WTC11 (cell line): ENCODE data around the gene ANKMY1. TPM values are rescaled to one million over a fixed set of nuclear protein-coding genes. Genes with fewer than 3 reads are reported as not detected.

Experiments used
- ATAC-seq: fragments of 200-7000 bp; cut with Tn5 transposase; 2 replicates; pipeline ENCODE4 v1.10.0; 2021; ENCODE audit warnings: mild to moderate bottlenecking, moderate library complexity
- CTCF ChIA-PET: fragments of 300-600 bp; sonication (Branson Sonifier 250); formaldehyde crosslinking; loops from one replicate; lab custom pipeline; 2021; ENCODE audit warnings: antibody characterized with exemption; lab: Charles Lee
- POLR2A ChIA-PET: fragments of 350-600 bp; sonication (Branson Sonifier 250); formaldehyde crosslinking; loops from one replicate; lab custom pipeline; 2021; ENCODE audit warnings: antibody characterized with exemption; lab: Charles Lee
- DNase-seq: peaks from one replicate; pipeline ENCODE4 v3.0.0; 2021; ENCODE audit warnings: low spot score
- H3K27ac Mint-ChIP-seq: 2 replicates; pipeline ENCODE4 v1.8.0; 2021; ENCODE audit warnings: mixed read lengths
- H3K27me3 Mint-ChIP-seq: 2 replicates; pipeline ENCODE4 v1.8.0; 2021; ENCODE audit warnings: low read depth, mild to moderate bottlenecking, moderate library complexity, mixed read lengths
- H3K36me3 Mint-ChIP-seq: 2 replicates; pipeline ENCODE4 v1.8.0; 2021; ENCODE audit warnings: mixed read lengths
- H3K4me1 Mint-ChIP-seq: 2 replicates; pipeline ENCODE4 v1.8.0; 2022; ENCODE audit warnings: mixed read lengths
- H3K4me3 Mint-ChIP-seq: 2 replicates; pipeline ENCODE4 v1.8.0; 2021; ENCODE audit warnings: mild to moderate bottlenecking, moderate library complexity, mixed read lengths
- H3K9me3 Mint-ChIP-seq: 2 replicates; pipeline ENCODE4 v1.8.0; 2021; ENCODE audit warnings: mixed read lengths
- ATF2 ChIP-seq: sonication (generic); formaldehyde crosslinking; IDR thresholded peaks from 2 replicates; pipeline ENCODE4 v1.8.1; 2022; ENCODE audit warnings: low read depth, missing genetic modification reagents, borderline replicate concordance
- ATF3 ChIP-seq: sonication (generic); formaldehyde crosslinking; conservative IDR thresholded peaks from 2 replicates; pipeline ENCODE4 v1.8.1; 2022; ENCODE audit warnings: mild to moderate bottlenecking, missing genetic modification reagents
- CREM ChIP-seq: sonication (generic); formaldehyde crosslinking; IDR thresholded peaks from 2 replicates; pipeline ENCODE4 v1.8.1; 2022; ENCODE audit warnings: mild to moderate bottlenecking, missing genetic modification reagents, moderate library complexity
- E2F5 ChIP-seq: sonication (generic); formaldehyde crosslinking; IDR thresholded peaks from 2 replicates; pipeline ENCODE4 v1.8.1; 2022; ENCODE audit warnings: mild to moderate bottlenecking, moderate library complexity, missing genetic modification reagents
- FOXP1 ChIP-seq: sonication (generic); formaldehyde crosslinking; IDR thresholded peaks from 2 replicates; pipeline ENCODE4 v1.8.0; 2022; ENCODE audit warnings: missing genetic modification reagents, mild to moderate bottlenecking, moderate library complexity, borderline replicate concordance
- GTF2I ChIP-seq: fragments of 250-450 bp; sonication (Bioruptor Pico); conservative IDR thresholded peaks from 2 replicates; pipeline ENCODE4 v1.4.0; 2021; ENCODE audit warnings: mild to moderate bottlenecking
- HMGA2 ChIP-seq: fragments of 250-450 bp; sonication (Bioruptor Pico); IDR thresholded peaks from 2 replicates; pipeline ENCODE4 v1.4.0; 2021; ENCODE audit warnings: mild to moderate bottlenecking, moderate library complexity
- KAT7 ChIP-seq: sonication (generic); formaldehyde crosslinking; IDR thresholded peaks from 2 replicates; pipeline ENCODE4 v1.8.1; 2023; ENCODE audit warnings: missing genetic modification reagents, mild to moderate bottlenecking, borderline replicate concordance
- NFATC4 ChIP-seq: fragments of 250-450 bp; sonication (Bioruptor Pico); IDR thresholded peaks from 2 replicates; pipeline ENCODE4 v1.9.0; 2021; ENCODE audit warnings: mild to moderate bottlenecking
- OVOL2 ChIP-seq: fragments of 250-450 bp; sonication (Bioruptor Pico); IDR thresholded peaks from 2 replicates; pipeline ENCODE4 v1.9.0; 2021; ENCODE audit warnings: mild to moderate bottlenecking, borderline replicate concordance
- SOX15 ChIP-seq: fragments of 250-450 bp; sonication (Bioruptor Pico); IDR thresholded peaks from 2 replicates; pipeline ENCODE4 v1.9.0; 2021; ENCODE audit warnings: mild to moderate bottlenecking
- TEAD1 ChIP-seq: sonication (generic); formaldehyde crosslinking; IDR thresholded peaks from 2 replicates; pipeline ENCODE4 v1.8.0; 2022; ENCODE audit warnings: mild to moderate bottlenecking, missing genetic modification reagents
- ZNF138 ChIP-seq: sonication (generic); formaldehyde crosslinking; conservative IDR thresholded peaks from 2 replicates; pipeline ENCODE4 v1.8.1; 2022; ENCODE audit warnings: mild to moderate bottlenecking, moderate library complexity, missing genetic modification reagents
- ZNF219 ChIP-seq: sonication (generic); formaldehyde crosslinking; IDR thresholded peaks from 2 replicates; pipeline ENCODE4 v1.8.0; 2023; ENCODE audit warnings: missing genetic modification reagents, mild to moderate bottlenecking, borderline replicate concordance
- ZSCAN18 ChIP-seq: fragments of 250-450 bp; sonication (Bioruptor Pico); IDR thresholded peaks from 2 replicates; pipeline ENCODE4 v2.1.2; 2022; ENCODE audit warnings: mild to moderate bottlenecking, moderate library complexity
- total RNA-seq: library from RNA; stranded (reverse); gene quantifications from 3 replicates; pipeline ENCODE4 v1.2.3, GENCODE V29; 2021
- TF ChIP-seq, protein P1 (sequence below): sonication (generic); formaldehyde crosslinking; IDR thresholded peaks from 2 replicates; pipeline ENCODE4 v1.8.1; 2023; ENCODE audit warnings: mild to moderate bottlenecking, moderate library complexity, missing genetic modification reagents
- TF ChIP-seq, protein P2 (sequence below): fragments of 250-450 bp; sonication (Bioruptor Pico); IDR thresholded peaks from 2 replicates; pipeline ENCODE4 v1.9.0; 2021; ENCODE audit warnings: mild to moderate bottlenecking
- TF ChIP-seq, protein P3 (sequence below): sonication (generic); formaldehyde crosslinking; IDR thresholded peaks from 2 replicates; pipeline ENCODE4 v1.8.1; 2022; ENCODE audit warnings: low read depth, mild to moderate bottlenecking, moderate library complexity, missing genetic modification reagents, borderline replicate concordance

Gene ANKMY1
- total RNA-seq, 1 experiment from 2014 or later = 4.6 TPM

DNA sequence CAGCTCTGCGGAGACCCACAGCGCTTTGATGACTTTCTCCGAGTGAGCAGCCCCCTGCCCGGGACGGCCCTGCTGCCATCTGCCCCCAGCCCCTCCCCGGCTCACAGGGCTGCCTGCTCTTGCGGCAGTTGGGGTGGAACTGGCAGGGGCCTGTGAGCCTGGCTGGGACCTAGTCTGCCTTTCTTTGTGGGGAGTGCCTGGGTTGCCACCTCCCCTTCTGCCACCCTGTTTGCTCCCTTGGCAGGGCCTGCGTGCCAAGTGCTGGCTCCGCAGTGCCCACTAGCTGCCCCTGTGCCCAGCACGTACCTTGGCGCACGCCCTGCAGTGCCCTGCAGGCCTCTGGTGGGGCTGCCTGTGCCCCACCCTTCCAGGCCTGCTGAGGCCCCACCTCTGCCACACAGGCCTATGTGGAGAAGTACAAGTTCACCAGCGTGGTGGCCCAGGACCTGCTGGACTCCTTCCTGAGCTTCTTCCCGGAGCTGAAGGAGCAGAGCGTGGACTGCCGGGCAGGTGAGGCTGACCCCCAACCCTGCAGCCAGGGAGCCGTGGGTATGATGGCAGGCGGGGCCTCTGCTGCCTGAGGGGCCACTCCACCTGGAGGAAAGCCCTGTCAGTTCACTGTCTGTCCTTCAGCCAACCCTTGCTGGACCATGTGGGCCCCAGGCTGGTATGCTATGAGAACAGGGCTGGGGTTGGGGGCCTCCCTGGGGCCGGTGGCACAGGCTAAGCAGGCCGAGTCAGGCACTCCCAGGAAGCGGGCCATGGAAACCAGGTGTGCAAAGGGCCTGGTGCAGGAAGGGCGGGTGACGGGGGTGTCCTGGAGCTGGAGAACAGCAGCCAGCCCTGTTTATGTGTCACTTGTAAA, 17.5 kb upstream of the ANKMY1 start:
- Mint-ChIP-seq H3K4me1 (peaks cover 7% of the 10 kb centered on the region; the same call in 1 of the 2 replicates), H3K9me3 (no peaks in the 10 kb centered on the region), H3K36me3 (no peaks in the 10 kb centered on the region), H3K4me3 (no peak overlapping the region), H3K27ac (no peak overlapping the region), H3K27me3 (no peaks in the 10 kb centered on the region; the same call in 1 of the 2 replicates)
- TF ChIP-seq GTF2I (no peak), ATF2 (no peak), ATF3 (CRISPR knock-in tag) (no peak), E2F5 (CRISPR knock-in tag) (no peak), SOX15 (CRISPR knock-in tag) (no peak), CREM (CRISPR knock-in tag) (no peak), KAT7 (no peak), OVOL2 (CRISPR knock-in tag) (no peak), ZNF219 (CRISPR knock-in tag) (no peak), FOXP1 (CRISPR knock-in tag) (no peak), TEAD1 (no peak), HMGA2 (no peak), NFATC4 (CRISPR knock-in tag) (no peak), ZNF138 (CRISPR knock-in tag) (no peak), ZSCAN18 (CRISPR knock-in tag) (no peak)
- TF ChIP-seq, protein P1, sequence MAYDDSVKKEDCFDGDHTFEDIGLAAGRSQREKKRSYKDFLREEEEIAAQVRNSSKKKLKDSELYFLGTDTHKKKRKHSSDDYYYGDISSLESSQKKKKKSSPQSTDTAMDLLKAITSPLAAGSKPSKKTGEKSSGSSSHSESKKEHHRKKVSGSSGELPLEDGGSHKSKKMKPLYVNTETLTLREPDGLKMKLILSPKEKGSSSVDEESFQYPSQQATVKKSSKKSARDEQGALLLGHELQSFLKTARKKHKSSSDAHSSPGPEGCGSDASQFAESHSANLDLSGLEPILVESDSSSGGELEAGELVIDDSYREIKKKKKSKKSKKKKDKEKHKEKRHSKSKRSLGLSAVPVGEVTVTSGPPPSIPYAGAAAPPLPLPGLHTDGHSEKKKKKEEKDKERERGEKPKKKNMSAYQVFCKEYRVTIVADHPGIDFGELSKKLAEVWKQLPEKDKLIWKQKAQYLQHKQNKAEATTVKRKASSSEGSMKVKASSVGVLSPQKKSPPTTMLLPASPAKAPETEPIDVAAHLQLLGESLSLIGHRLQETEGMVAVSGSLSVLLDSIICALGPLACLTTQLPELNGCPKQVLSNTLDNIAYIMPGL (CRISPR knock-in tag) = no peak
- TF ChIP-seq, protein P2, sequence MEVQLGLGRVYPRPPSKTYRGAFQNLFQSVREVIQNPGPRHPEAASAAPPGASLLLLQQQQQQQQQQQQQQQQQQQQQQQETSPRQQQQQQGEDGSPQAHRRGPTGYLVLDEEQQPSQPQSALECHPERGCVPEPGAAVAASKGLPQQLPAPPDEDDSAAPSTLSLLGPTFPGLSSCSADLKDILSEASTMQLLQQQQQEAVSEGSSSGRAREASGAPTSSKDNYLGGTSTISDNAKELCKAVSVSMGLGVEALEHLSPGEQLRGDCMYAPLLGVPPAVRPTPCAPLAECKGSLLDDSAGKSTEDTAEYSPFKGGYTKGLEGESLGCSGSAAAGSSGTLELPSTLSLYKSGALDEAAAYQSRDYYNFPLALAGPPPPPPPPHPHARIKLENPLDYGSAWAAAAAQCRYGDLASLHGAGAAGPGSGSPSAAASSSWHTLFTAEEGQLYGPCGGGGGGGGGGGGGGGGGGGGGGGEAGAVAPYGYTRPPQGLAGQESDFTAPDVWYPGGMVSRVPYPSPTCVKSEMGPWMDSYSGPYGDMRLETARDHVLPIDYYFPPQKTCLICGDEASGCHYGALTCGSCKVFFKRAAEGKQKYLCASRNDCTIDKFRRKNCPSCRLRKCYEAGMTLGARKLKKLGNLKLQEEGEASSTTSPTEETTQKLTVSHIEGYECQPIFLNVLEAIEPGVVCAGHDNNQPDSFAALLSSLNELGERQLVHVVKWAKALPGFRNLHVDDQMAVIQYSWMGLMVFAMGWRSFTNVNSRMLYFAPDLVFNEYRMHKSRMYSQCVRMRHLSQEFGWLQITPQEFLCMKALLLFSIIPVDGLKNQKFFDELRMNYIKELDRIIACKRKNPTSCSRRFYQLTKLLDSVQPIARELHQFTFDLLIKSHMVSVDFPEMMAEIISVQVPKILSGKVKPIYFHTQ (CRISPR knock-in tag) = no peak
- TF ChIP-seq, protein P3, sequence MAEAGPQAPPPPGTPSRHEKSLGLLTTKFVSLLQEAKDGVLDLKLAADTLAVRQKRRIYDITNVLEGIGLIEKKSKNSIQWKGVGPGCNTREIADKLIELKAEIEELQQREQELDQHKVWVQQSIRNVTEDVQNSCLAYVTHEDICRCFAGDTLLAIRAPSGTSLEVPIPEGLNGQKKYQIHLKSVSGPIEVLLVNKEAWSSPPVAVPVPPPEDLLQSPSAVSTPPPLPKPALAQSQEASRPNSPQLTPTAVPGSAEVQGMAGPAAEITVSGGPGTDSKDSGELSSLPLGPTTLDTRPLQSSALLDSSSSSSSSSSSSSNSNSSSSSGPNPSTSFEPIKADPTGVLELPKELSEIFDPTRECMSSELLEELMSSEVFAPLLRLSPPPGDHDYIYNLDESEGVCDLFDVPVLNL (CRISPR knock-in tag) = no peak
- ChIA-PET CTCF (interaction anchor here (1.9 kb wide), 1 partner anchor 11 kb away, joined by 4 read pairs; the partner anchor contains the start of gene CAPN10), POLR2A (no interaction called here)
- ATAC-seq = no peak
- DNase-seq = no peak
